RWPE2 (cell line): ENCODE measurements around the gene PRIM2.
A peak's percentile ranks its signal among the peaks of the same experiment; 100 is the strongest.
"Not testable (repeated sequence)": the region's sequence is repeated elsewhere in the genome, so short reads cannot be mapped to it uniquely, and the experiment has no call there.

Source experiments
- ATAC-seq: fragments of 200-7000 bp; cut with Tn5 transposase; 3 replicates; pipeline ENCODE4 v1.9.1; 2021; ENCODE audit warnings: low read depth
- DNase-seq: peaks from one replicate; pipeline ENCODE4 v3.0.0-alpha.2; 2020; ENCODE audit warnings: low spot score
- H3K27ac ChIP-seq: fragments of 450-650 bp; 2 replicates; pipeline ENCODE4 v1.5.1; 2017; ENCODE audit warnings: mild to moderate bottlenecking; ENCODE audit not compliant: poor library complexity, severe bottlenecking
- H3K27me3 ChIP-seq: fragments of 250-450 bp; sonication (Bioruptor Pico); 2 replicates; pipeline ENCODE4 v1.5.1; 2021; ENCODE audit warnings: mild to moderate bottlenecking, moderate library complexity; ENCODE audit not compliant: insufficient read depth, poor library complexity, severe bottlenecking
- H3K36me3 ChIP-seq: fragments of 250-450 bp; sonication (Bioruptor Pico); 2 replicates; pipeline ENCODE4 v1.5.1; 2020; ENCODE audit warnings: low read depth, mild to moderate bottlenecking, moderate library complexity
- H3K4me1 ChIP-seq: fragments of 250-450 bp; sonication (Bioruptor Pico); 2 replicates; pipeline ENCODE4 v1.5.1; 2021; ENCODE audit warnings: mild to moderate bottlenecking, moderate library complexity; ENCODE audit not compliant: insufficient read depth, poor library complexity, severe bottlenecking
- H3K4me3 ChIP-seq: fragments of 250-450 bp; sonication (Bioruptor Pico); 2 replicates; pipeline ENCODE4 v1.5.1; 2021; ENCODE audit warnings: mild to moderate bottlenecking, moderate library complexity; ENCODE audit not compliant: severe bottlenecking
- H3K9me3 ChIP-seq: fragments of 250-450 bp; sonication (Bioruptor Pico); 2 replicates; pipeline ENCODE4 v1.5.1; 2021; ENCODE audit warnings: mild to moderate bottlenecking, moderate library complexity; ENCODE audit not compliant: severe bottlenecking

Gene PRIM2

DNA sequence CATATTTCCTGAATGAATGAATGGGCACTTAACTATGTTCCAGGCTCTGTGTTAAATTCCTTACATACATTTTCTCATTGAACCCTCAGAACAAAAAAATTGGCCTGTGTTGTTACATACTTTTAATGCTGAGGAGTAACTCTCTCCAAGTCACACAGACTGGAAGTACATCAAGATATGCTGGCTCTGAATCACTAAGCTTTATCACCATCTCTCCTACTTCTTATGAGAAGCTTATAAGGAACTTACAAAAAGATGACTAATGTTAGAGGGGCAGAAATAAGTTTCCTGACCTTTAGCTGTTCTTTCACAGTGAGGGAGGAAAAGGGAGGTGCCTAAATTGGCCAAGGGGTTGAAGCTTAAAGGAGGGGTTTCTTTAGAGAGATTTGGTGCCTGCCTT lies 350.7 kb downstream of the PRIM2 start:
- H3K9me3 ChIP-seq, H3K27me3 ChIP-seq: not testable (repeated sequence)

GRCh38 chr6:57671237-57671636 lies 353.8 kb downstream of the PRIM2 start:
- not testable (repeated sequence) for H3K4me3 ChIP-seq, ATAC-seq, H3K36me3 ChIP-seq, H3K27ac ChIP-seq, DNase-seq, H3K27me3 ChIP-seq, H3K4me1 ChIP-seq, H3K9me3 ChIP-seq

More for the DNA sequence above, 350.7 kb downstream of the PRIM2 start:
- not testable (repeated sequence) for H3K4me3 ChIP-seq, DNase-seq, H3K36me3 ChIP-seq, H3K4me1 ChIP-seq, H3K27ac ChIP-seq
- peak; percentile 58; the same call in 2 of the 3 replicates for ATAC-seq

GRCh38 chr6:57671937-57672627 lies 354.7 kb downstream of the PRIM2 start:
- not testable (repeated sequence) for H3K27me3 ChIP-seq, H3K27ac ChIP-seq, H3K4me3 ChIP-seq, DNase-seq, H3K4me1 ChIP-seq, H3K36me3 ChIP-seq, H3K9me3 ChIP-seq
- peak; percentile 29; the same call in 1 of the 3 replicates for ATAC-seq

GRCh38 chr6:57673281-57673680 lies 355.9 kb downstream of the PRIM2 start:
- not testable (repeated sequence) for H3K4me3 ChIP-seq, H3K4me1 ChIP-seq, H3K36me3 ChIP-seq, H3K27ac ChIP-seq, H3K9me3 ChIP-seq, ATAC-seq, H3K27me3 ChIP-seq, DNase-seq

DNA sequence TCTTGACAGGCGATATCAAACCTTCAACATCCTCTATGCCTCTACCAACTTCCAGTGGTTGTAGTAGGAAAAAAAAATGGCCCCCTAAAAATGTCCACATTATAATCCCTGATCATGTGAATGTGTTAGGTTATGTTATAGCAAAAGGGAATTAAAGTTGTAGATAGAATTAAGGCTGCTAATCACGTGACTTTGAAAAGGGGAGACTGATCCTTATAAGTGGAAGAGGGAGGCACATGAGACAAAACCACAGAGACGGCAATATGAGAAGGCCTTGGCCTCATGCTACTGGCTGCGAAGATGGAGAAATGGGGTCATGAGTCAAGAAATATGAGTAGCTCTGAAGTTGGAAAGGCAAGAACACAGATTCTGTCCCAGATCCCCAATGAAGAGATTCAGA lies 358.0 kb downstream of the PRIM2 start:
- H3K27ac ChIP-seq, H3K27me3 ChIP-seq, H3K4me3 ChIP-seq, H3K36me3 ChIP-seq, H3K4me1 ChIP-seq, ATAC-seq, H3K9me3 ChIP-seq, DNase-seq: not testable (repeated sequence)

- not testable (repeated sequence) for H3K27ac ChIP-seq, H3K36me3 ChIP-seq, DNase-seq, H3K9me3 ChIP-seq, H3K4me1 ChIP-seq, H3K27me3 ChIP-seq, H3K4me3 ChIP-seq
- peak; percentile 42; the same call in 1 of the 3 replicates for ATAC-seq
Observed at GRCh38 chr6:57696382-57696781, 379.0 kb downstream of the PRIM2 start.
